HepG2 (cell line): Measurements from ENCODE around the gene ALDH3B2.

Source experiments
- BORCS8-MEF2B ChIP-seq: sonication (generic); formaldehyde crosslinking; IDR thresholded peaks from 2 replicates; pipeline ENCODE4 v1.8.0; 2022; ENCODE audit warnings: mild to moderate bottlenecking, missing genetic modification reagents
- CHD2 ChIP-seq: IDR thresholded peaks from 2 replicates; pipeline ENCODE4 v1.6.1; 2011; ENCODE audit warnings: low read depth, low read length, improper control_type of control experiment
- CHD4 ChIP-seq: fragments of 200-600 bp; sonication (generic); IDR thresholded peaks from 2 replicates; pipeline ENCODE4 v1.7.0; 2017; ENCODE audit warnings: mild to moderate bottlenecking, low read length, borderline replicate concordance
- CTCF ChIP-seq: sonication (generic); formaldehyde crosslinking; IDR thresholded peaks from 2 replicates; pipeline ENCODE4 v1.5.0; 2020; ENCODE audit warnings: mild to moderate bottlenecking, missing genetic modification reagents, moderate library complexity
- JUND ChIP-seq: sonication (generic); formaldehyde crosslinking; IDR thresholded peaks from 2 replicates; pipeline ENCODE4 v1.8.0; 2022; ENCODE audit warnings: mild to moderate bottlenecking, missing genetic modification reagents
- POLR2A ChIP-seq, 2 experiments: IDR thresholded peaks; 2 replicates each; pipeline ENCODE4 v1.6.1; 2011; ENCODE audit warnings: low read depth in 2 of 2, low read length in 2 of 2, mild to moderate bottlenecking in 1 of 2, moderate library complexity in 1 of 2; ENCODE audit not compliant: insufficient read depth in 1 of 2
- POLR2AphosphoS5 ChIP-seq: IDR thresholded peaks from 2 replicates; pipeline ENCODE4 v1.6.1; 2012; ENCODE audit warnings: low read depth, low read length
- RAD21 ChIP-seq: fragments of 450-650 bp; formaldehyde crosslinking; IDR thresholded peaks from 2 replicates; pipeline ENCODE4 v1.5.0; 2020; ENCODE audit warnings: mild to moderate bottlenecking
- SP5 ChIP-seq: IDR thresholded peaks from 2 replicates; pipeline ENCODE4 v1.6.1; 2016; ENCODE audit warnings: low read depth, borderline replicate concordance
- SUZ12 ChIP-seq: fragments of 150-350 bp; IDR thresholded peaks from 2 replicates; pipeline ENCODE4 v1.6.1; 2014; ENCODE audit warnings: low read depth, low read length
- ZBTB1 ChIP-seq: sonication (generic); formaldehyde crosslinking; IDR thresholded peaks from 2 replicates; pipeline ENCODE4 v1.4.0; 2020; ENCODE audit warnings: missing genetic modification reagents, borderline replicate concordance
- ZNF3 ChIP-seq: IDR thresholded peaks from 2 replicates; pipeline ENCODE4 v1.7.0; 2017; ENCODE audit warnings: inconsistent platforms
- ZNF362 ChIP-seq: sonication (generic); formaldehyde crosslinking; IDR thresholded peaks from 2 replicates; pipeline ENCODE4 v1.4.0; 2020; ENCODE audit warnings: missing genetic modification reagents, mild to moderate bottlenecking, borderline replicate concordance

- TF ChIP-seq ZNF362 (CRISPR knock-in tag) (no peak), SUZ12 (no peak), CHD4 (no peak), CHD2 (no peak), RAD21 (CRISPR knock-in tag) (peak; percentile 64), POLR2AphosphoS5 (0 out of 2 replicates have a peak, but pooled peaks have one; percentile 25), BORCS8-MEF2B (CRISPR knock-in tag) (no peak), CTCF (CRISPR knock-in tag) (peak; percentile 80), SP5 (CRISPR knock-in tag) (no peak), POLR2A (IDR thresholded peaks at IDR 0.05; ENCODE audit: insufficient read depth in 1 of 2, low read depth in 2 of 2, low read length in 2 of 2) (no peak), ZNF3 (CRISPR knock-in tag) (no peak), JUND (CRISPR knock-in tag) (no peak), ZBTB1 (no peak)
Observed at GRCh38 chr11:67613960-67614715, 60.3 kb downstream of the ALDH3B2 start.
